Activated naive CD8-positive, alpha-beta T cell treated with anti-CD3 and anti-CD28 coated beads, Interleukin-2, amount 50 U/mL, for 16 hours (primary cell): ENCODE measurements around the gene YPEL4.
A peak's percentile ranks its signal among the peaks of the same experiment; 100 is the strongest.
"Not testable (repeated sequence)": the region's sequence is repeated elsewhere in the genome, so short reads cannot be mapped to it uniquely, and the experiment has no call there.

ENCODE experiments used
- DNase-seq: peaks from one replicate; pipeline ENCODE4 v3.0.0-alpha.2; 2020; ENCODE audit warnings: low read depth, low spot score

YPEL4 gene, protein sequence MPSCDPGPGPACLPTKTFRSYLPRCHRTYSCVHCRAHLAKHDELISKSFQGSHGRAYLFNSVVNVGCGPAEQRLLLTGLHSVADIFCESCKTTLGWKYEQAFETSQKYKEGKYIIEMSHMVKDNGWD

GRCh38 chr11:57649826-57650738 is at the start of gene YPEL4:
Gene YPEL4, minus strand, starts transcription at chr11:57649912. Its CDS starts 2,805 bp downstream, at chr11:57647107.
- no peak for DNase-seq

- DNase-seq, result no peak
Observed at GRCh38 chr11:57698843-57699365, 49.2 kb upstream of the YPEL4 start.

DNA sequence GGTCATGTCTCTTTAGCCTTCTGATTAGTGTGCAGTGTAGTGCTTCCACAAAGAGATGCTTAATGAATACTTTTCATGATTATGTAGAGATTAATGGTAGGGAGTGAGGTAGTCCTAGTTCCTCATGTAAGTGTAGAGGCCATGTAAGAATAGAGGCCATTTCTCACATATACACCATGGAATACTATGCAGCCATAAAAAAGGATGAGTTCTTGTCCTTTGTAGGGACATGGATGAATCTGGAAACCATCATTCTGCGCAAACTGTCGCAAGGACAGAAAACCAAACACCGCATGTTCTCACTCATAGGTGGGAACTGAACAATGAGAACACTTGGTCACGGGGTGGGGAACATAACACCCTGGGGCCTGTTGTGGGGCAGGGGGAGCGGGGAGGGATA is 40.8 kb upstream of the YPEL4 start:
- DNase-seq, result not testable (repeated sequence)

DNA sequence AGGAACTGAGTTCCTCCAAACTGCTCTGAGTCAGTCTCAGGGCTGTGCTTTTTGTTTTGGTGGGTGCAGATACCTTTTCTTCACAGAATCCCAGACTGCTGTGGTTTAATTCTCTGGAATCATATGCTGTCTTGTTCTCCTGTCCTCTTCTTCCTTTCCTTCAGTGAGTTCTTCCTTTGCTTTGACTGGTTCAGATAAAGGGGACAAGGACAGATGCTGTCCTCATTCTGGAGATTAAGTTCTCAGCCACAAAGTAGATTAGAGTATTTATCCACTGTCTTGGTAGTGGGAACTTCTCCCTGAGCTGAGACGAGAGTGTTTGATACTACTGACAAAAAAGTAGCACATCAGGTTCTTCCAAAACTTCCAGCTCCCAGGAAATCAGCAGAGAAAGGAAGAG is 31.5 kb upstream of the YPEL4 start:
- no peak for DNase-seq

GRCh38 chr11:57680552-57680874 is 30.8 kb upstream of the YPEL4 start:
- DNase-seq, result no peak

DNA sequence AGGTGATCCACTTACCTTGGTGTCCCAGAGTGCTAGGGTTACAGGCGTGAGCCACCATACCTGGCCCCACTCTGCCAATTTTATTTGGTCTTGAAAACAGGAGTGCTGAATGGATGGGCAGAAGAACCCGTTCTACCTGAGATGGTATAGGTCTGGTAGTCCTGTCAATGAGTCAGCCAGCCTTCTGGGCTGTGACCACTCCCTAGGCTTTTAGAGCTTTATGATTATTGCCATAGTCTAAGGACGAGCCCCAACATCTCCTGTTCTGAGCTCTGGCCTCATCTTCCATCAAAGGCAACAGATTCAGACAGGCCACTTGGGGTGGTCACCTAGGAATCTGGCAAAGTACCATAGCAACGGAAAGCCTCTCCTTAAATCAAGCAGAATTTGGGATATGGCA is 29.7 kb upstream of the YPEL4 start:
- no peak for DNase-seq

- no peak for DNase-seq
Observed at GRCh38 chr11:57675176-57675941, 25.6 kb upstream of the YPEL4 start.

- no peak for DNase-seq
Observed at GRCh38 chr11:57674251-57674650, 24.5 kb upstream of the YPEL4 start.

- DNase-seq, result no peak
Observed at GRCh38 chr11:57668434-57668782, 18.7 kb upstream of the YPEL4 start.

- DNase-seq, result peak; percentile 98
Observed at GRCh38 chr11:57667736-57668433, 18.2 kb upstream of the YPEL4 start, which contains the start of gene ZDHHC5. Gene ZDHHC5, plus strand, starts transcription at chr11:57668114. Its CDS starts 4,977 bp downstream, at chr11:57673091.

DNA sequence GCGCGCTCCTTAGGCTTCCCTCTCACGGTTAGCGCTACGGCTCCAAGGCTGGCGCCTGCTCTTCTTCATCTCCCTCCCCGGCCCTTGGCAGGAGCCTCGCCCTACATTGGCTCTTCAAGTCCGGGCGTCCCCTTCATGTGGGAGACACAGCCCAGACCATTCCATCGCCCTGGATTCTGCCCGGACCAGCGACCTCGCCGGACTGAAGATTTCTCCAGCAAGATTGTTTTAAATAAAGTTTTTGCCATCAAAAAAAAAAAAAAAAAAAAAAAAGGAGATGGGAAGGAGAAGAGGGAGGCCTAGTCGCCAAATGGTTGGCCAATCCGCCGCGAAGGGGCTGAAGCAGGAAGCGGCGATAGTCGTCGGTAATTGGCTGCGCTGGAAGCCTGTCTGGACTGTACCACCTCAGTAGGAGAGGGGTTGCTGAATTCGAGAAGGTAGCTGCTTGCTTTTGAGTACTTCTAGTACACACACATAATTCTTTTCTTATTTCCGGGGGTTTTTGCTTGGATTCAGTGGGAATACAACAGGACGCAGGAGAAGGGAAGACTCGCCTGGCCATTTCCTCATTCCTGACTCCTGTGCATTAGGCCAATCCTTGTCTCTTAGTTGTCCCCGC is 17.5 kb upstream of the YPEL4 start:
- DNase-seq, result peak; percentile 75

DNA sequence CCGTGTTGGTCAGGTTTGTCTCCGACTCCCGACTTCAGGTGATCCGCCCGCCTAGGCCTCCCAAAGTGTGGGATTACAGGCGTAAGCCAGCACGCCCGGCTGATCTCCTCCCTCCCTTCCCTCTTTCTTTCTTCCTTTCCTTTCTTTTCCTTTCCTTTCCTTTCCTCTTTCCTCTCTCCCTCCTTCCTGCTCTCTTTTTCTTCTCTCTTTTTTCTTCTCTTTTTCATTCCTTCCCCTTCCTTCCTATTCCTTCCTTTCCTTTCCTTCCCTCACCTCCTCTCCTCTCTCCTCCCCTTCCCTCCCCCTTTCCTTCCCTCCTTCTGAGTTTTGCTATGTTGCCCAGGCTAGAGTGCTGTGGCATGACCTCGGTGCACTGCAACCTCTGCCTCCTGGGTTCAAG is 14.3 kb upstream of the YPEL4 start:
- DNase-seq, result no peak

- no peak for DNase-seq
Observed at GRCh38 chr11:57662893-57663292, 13.2 kb upstream of the YPEL4 start.

GRCh38 chr11:57659669-57660068 is 10.0 kb upstream of the YPEL4 start:
- no peak for DNase-seq

DNA sequence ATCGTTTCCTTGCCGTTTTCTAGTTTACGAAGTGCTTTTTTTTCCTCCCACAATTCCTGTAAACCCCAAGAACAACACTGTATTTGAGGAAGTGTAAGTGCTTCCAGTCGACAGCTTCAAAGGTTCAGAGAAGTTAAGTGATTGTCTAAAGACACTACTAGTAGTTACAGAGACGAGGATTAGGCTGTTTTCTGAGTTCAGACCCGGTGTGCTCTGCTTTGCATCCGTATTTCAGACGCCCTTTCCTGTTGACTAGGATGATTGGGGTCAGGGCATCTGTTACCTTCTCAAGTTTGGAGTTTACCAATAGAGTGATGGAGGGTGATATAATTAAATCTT is 8.3 kb upstream of the YPEL4 start:
- no peak for DNase-seq

DNA sequence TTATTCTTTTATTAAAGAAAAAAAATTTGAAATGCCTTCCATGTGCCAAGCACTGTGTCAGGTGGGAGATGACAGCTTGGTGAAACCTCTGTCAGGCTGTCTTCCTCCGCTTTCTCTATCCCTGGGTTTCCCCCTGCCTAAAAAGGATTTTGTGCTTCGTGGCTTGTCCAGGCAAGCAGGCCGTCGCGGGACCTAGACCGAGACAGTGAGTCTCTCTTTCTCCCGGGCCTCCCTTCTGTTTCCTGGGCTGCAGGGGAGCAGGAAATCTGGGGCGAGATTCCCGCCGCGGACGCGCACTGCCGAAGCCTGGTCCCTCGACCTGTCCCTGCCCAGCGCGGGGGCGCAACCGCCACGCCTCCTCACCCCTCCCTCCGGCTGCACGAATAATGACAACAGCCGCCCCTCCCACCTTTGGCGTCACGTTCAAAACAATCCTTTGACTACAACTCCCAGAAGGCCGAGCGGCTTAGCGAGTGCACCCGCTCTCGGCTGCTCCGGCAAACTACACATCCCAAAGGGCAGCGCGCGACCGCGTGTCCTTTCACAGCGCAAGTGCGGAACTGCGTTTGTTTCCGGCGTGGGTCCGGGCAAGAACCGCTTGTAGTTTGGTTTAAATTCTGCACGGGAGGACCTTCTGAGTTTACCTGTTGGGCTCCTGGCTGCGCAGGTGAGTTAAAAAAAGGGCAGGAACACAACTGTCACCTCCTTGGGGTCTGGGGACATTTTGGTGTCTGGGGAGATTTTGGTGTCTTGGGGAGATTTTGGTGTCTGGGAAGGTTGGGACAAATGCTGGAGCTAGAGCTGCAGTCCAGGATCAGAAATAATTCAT is 7.7 kb upstream of the YPEL4 start, which contains the start of gene CLP1:
Gene CLP1 (plus strand): TSS at position 569 of the 829 bp plus-strand sequence. CDS start 1,715 bp downstream, outside the sequence.
- DNase-seq, result peak; percentile 99

- DNase-seq, result no peak
Observed at GRCh38 chr11:57656885-57657193, 7.1 kb upstream of the YPEL4 start.

- no peak for DNase-seq
Observed at GRCh38 chr11:57653163-57653562, 3.5 kb upstream of the YPEL4 start.

GRCh38 chr11:57652662-57653061 is 3.0 kb upstream of the YPEL4 start:
- DNase-seq, result no peak

- not testable (repeated sequence) for DNase-seq
Observed at GRCh38 chr11:57652230-57652629, 2.5 kb upstream of the YPEL4 start.

GRCh38 chr11:57651408-57651807 is 1.7 kb upstream of the YPEL4 start:
- no peak for DNase-seq
